Spinal cord (tissue), 10 donors: ENCODE measurements around the gene SMYD3. TPM values are rescaled to one million over a fixed set of nuclear protein-coding genes. Genes with fewer than 3 reads are reported as not detected.

Source experiments
- DNase-seq, 6 donors: peaks; one replicate each; pipeline versions ENCODE4 v3.0.0 to v3.0.0-alpha.2; 2013 to 2015; ENCODE audit warnings: low spot score in 6 of 6, low read depth in 4 of 6
- H3K27ac ChIP-seq: one replicate; pipeline ENCODE4 v1.5.1; 2013; ENCODE audit warnings: low read depth, low read length, control low read depth
- H3K27me3 ChIP-seq: one replicate; pipeline ENCODE4 v1.6.1; 2013; ENCODE audit warnings: low read length; ENCODE audit not compliant: control insufficient read depth, insufficient read depth
- H3K36me3 ChIP-seq: one replicate; pipeline ENCODE4 v1.6.1; 2013; ENCODE audit warnings: low read length; ENCODE audit not compliant: control insufficient read depth, insufficient read depth
- H3K4me1 ChIP-seq: one replicate; pipeline ENCODE4 v1.6.1; 2013; ENCODE audit warnings: low read length; ENCODE audit not compliant: control insufficient read depth, insufficient read depth
- H3K4me3 ChIP-seq: one replicate; pipeline ENCODE4 v1.5.1; 2013; ENCODE audit warnings: low read depth, low read length, control low read depth
- H3K9me3 ChIP-seq: one replicate; pipeline ENCODE4 v1.6.1; 2013; ENCODE audit warnings: low read length; ENCODE audit not compliant: control insufficient read depth, insufficient read depth
- WGBS: methylation state at CpG from one replicate; pipeline ENCODE4 v1.1.5; 2013; ENCODE audit warnings: missing lambda C conversion rate; ENCODE audit not compliant: insufficient coverage; 5-methylcytosine and 5-hydroxymethylcytosine counted together
- polyA plus RNA-seq, 2 donors: library from polyadenylated mRNA; unstranded; fragments of 120-200 nt; gene quantifications; one replicate each; pipeline ENCODE4 v1.2.1, GENCODE V29; 2013; ENCODE audit not compliant: insufficient read length in 2 of 2
- total RNA-seq, 2 donors: library from RNA; depleted of rRNA in 1 of 2; stranded (reverse); fragments of 120-200 nt in 1 of 2; fragments of >200 nt in 1 of 2; gene quantifications; one replicate each; pipeline versions ENCODE4 v1.2.3 to v1.2.4, GENCODE V29; 2013 to 2014
- donor health status: healthy.

SMYD3 gene
- total and polyA plus RNA-seq, 4 donors: 37.5 to 54.4 (median 49.4) TPM

DNA sequence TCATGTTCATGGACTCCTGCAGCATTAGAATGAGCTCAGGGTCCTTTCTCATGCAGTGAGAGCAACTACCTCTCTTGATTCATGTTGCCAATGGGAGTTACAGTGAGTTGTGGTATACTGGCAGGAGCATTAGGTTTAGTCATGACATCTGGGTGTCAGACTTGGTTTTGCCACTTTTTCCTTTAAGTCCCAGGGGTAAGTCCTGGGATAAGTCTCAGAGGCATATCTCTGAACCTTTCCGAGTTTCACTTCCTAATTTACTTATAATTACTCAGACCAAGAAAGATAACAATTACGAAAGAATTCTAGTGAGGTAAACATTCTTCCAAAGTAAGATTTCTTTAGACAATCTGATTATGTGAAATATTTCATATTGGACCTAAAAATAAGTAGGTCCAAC, 606.0 kb downstream of the SMYD3 start:
- no peaks in the 10 kb centered on the region for H3K9me3 ChIP-seq
- H3K4me1 ChIP-seq: no peaks in the 10 kb centered on the region
- DNase-seq: no peak
- H3K27ac ChIP-seq: no peak overlapping the region
- H3K27me3 ChIP-seq: no peaks in the 10 kb centered on the region
- H3K4me3 ChIP-seq: no peak overlapping the region
- H3K36me3 ChIP-seq: no peaks in the 10 kb centered on the region
- no CpG with 5 or more reads among the region's 2 CpGs for WGBS

DNA sequence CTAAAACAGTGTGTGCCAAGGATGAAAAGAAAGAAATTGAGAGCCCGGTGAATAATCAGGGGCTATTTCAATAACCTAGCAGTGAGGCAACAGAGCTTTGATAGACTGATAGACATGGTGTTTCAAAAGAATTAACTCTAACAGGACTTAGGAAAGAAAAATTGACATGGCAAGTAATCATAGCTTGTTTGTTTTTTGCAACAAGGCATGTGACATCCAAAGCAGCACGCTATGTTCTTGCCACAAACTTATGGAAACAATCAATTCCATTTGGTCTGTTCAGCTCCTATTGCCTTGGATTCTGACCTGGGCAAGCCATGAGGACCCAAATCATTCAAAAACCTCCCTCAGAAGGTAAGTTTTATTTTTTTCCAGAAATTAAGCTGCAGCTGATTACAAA, 608.5 kb downstream of the SMYD3 start:
- 100% methylated on average over 2 of the region's 2 CpGs for WGBS
- no peaks in the 10 kb centered on the region for H3K9me3 ChIP-seq
- DNase-seq: no peak
- no peaks in the 10 kb centered on the region for H3K4me1 ChIP-seq
- H3K27ac ChIP-seq: no peak overlapping the region
- no peak overlapping the region for H3K4me3 ChIP-seq
- H3K36me3 ChIP-seq: no peaks in the 10 kb centered on the region
- no peaks in the 10 kb centered on the region for H3K27me3 ChIP-seq

DNA sequence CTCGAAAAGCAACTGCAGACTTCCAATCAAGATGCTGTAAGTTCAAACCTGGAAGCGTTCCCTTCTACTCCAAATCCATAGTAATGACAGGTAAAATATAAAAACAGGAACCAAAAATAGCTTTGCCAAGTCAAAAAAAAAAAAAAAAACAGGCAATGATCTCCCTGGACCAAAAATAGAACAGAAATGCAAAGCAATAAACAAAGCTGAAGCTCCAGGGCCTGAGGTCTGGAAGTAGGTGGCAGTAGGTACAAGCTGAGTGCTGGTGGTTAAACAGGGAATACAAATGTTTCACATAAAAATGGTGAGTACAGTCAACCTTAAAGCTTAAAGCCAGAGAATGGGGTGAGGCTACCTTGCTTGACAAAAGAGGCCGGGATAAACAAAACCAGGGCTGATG, 610.8 kb downstream of the SMYD3 start:
- no peak for DNase-seq
- Histone ChIP-seq H3K4me1 (no peaks in the 10 kb centered on the region), H3K27ac (no peak overlapping the region), H3K9me3 (no peaks in the 10 kb centered on the region), H3K4me3 (no peak overlapping the region), H3K36me3 (no peaks in the 10 kb centered on the region), H3K27me3 (no peaks in the 10 kb centered on the region)
- WGBS: 100% methylated on average over 1 of the region's 3 CpGs

DNA sequence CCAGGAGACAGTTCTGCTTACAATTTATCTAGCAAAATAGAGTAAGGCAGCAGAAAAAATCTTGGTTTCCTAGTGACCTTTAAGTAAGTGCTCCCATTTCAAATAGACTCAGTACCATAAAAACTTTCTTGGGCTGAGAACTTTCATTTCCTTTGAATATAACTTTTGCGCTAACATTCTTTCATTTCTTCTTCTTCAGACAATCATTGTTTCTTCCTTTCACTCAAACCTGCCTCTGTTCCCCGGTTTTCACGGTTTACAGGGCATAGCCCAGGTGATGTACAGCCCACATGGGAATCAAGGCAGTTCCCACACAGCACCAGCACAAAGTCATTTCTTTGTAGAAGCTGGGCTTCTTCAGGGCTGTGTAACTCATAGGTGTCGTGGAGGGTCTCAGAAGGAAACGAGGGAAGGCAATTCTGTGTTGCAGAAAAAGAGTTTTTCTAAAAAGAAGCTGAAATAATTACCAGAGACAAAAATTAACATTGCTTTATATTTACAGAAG, 611.6 kb downstream of the SMYD3 start:
- no peak for DNase-seq
- WGBS: 73% methylated on average over 3 of the region's 5 CpGs
- Histone ChIP-seq H3K4me3 (no peak overlapping the region), H3K27me3 (no peaks in the 10 kb centered on the region), H3K4me1 (no peaks in the 10 kb centered on the region), H3K9me3 (no peaks in the 10 kb centered on the region), H3K36me3 (no peaks in the 10 kb centered on the region), H3K27ac (no peak overlapping the region)

DNA sequence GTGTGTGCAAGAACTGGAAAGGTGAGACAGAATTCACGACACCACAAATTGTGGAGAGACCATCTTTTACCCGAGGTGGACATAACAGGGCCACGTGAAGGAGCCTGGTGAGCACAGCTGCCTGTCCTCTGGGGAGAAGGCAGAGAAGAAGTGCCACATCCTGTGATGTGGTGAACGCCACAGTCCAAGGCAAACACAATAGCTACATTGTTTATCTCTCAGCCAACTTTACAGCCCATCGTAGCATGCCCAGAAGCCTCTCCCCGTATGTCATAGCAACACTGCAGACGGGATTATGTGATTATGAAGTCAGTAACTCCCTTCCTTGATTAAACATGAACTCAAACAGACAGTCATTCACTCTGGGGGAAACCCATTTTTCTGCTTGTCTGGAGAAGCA, 612.2 kb downstream of the SMYD3 start:
- DNase-seq: no peak
- Histone ChIP-seq H3K36me3 (no peaks in the 10 kb centered on the region), H3K27ac (no peak overlapping the region), H3K9me3 (peaks cover 1% of the 10 kb centered on the region), H3K27me3 (no peaks in the 10 kb centered on the region), H3K4me1 (no peaks in the 10 kb centered on the region), H3K4me3 (no peak overlapping the region)
- 74% methylated on average over 3 of the region's 7 CpGs for WGBS

DNA sequence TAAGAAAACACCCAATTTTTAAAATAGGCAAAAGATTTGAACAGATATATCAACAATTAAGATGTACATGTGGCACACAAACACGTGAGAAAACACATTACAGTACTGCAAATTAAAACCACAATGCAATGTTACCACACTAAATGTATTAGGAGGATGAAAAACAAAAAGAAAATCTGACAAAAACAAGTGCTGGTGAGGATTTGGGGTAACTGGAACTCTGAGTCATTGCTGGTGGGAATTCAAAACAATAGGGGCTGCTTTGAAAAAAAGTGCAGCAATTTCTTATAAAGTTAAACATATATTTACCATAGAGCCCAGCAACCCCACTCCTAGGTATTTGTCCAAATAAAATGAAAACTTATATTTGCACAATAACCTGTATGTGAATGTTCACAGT, 614.1 kb downstream of the SMYD3 start:
- H3K36me3 ChIP-seq: no peaks in the 10 kb centered on the region

DNA sequence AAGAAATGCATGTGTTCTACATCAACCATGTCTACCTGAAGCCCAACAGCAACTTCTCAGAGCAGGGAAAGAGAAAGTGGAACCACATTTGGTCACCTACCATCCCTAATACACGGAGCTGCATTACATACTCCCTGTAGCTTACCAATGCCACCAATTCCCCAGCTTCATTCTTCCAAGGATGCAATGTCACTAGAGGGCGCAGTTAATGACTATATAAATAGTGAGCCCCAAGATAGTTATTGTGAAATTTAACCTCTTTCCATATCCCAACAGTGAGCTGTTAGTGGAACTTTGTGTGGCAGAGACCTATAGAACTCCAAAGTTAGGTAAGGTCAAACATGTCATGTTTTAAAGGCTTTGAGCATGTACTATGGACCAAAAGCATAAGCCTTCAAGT, 618.3 kb downstream of the SMYD3 start:
- no peaks in the 10 kb centered on the region for H3K36me3 ChIP-seq
- no CpG with 5 or more reads among the region's 2 CpGs for WGBS
- no peak for DNase-seq
- H3K4me3 ChIP-seq: no peak overlapping the region
- H3K9me3 ChIP-seq: peaks cover 4% of the 10 kb centered on the region
- H3K27me3 ChIP-seq: no peaks in the 10 kb centered on the region
- no peak overlapping the region for H3K27ac ChIP-seq
- H3K4me1 ChIP-seq: no peaks in the 10 kb centered on the region

More for the DNA sequence above, 614.1 kb downstream of the SMYD3 start:
- H3K4me1 ChIP-seq: no peaks in the 10 kb centered on the region
- WGBS: no CpG with 5 or more reads among the region's 1 CpG
- peaks cover 4% of the 10 kb centered on the region for H3K9me3 ChIP-seq
- DNase-seq: no peak
- no peak overlapping the region for H3K27ac ChIP-seq
- no peaks in the 10 kb centered on the region for H3K27me3 ChIP-seq
- no peak overlapping the region for H3K4me3 ChIP-seq

DNA sequence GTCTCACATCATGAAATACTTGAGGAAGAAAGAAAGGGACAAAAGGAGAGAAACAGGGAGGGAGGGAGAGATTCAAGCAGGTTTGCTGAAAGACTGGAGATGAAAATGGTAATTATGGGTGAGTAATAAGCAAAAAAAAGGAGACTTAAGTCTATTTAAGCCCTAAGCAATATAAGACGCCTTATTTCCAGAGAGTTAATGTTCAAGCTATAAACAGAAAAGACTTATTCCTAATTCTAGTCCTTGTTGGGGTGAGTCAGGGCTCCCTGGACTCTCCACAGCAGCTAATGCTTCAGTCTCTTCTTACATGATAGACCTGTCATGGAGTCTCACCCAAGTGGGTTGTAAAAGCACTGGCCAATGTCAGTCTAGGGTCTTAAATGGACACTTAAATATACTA, 619.2 kb downstream of the SMYD3 start:
- H3K27me3 ChIP-seq: no peaks in the 10 kb centered on the region
- WGBS: no CpG with 5 or more reads among the region's 1 CpG
- DNase-seq: no peak
- H3K9me3 ChIP-seq: peaks cover 4% of the 10 kb centered on the region
- H3K36me3 ChIP-seq: no peaks in the 10 kb centered on the region
- no peak overlapping the region for H3K27ac ChIP-seq
- H3K4me3 ChIP-seq: no peak overlapping the region
- H3K4me1 ChIP-seq: no peaks in the 10 kb centered on the region

DNA sequence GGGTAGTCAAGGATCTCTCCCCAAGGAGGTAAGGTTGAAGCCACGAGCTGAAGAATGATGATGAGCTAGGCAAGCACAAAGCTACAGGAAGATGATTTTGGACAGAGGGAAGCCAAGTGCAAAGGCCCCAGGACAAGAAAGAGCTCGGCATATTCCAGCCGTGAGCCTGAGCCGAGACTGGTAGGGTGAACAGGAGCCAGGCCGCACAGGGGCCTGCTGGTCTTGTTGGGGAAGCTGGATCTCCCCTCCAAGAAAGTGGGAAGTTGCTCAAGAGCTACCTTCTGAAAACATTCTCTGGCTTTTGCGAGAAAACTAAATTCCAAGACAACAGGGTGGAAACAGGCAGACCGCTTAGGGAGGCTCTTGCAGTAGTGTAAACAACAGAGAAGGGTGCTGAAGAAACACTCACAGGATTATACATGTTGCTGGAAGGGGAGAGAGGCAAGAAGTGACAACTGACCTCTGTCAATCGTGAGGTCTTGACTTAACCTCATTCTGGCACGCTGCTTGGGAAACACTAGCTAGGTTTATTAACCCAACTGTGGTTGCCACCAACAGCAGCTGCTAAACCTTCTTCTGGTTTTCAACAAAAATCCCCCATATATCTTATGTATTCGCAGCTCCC, 625.2 kb downstream of the SMYD3 start:
- peaks cover 6% of the 10 kb centered on the region for H3K4me1 ChIP-seq
- no peaks in the 10 kb centered on the region for H3K27me3 ChIP-seq
- no peaks in the 10 kb centered on the region for H3K9me3 ChIP-seq
- 91% methylated on average over 7 of the region's 10 CpGs for WGBS
- H3K27ac ChIP-seq: no peak overlapping the region
- no peaks in the 10 kb centered on the region for H3K36me3 ChIP-seq
- no peak overlapping the region for H3K4me3 ChIP-seq
- no peak for DNase-seq

DNA sequence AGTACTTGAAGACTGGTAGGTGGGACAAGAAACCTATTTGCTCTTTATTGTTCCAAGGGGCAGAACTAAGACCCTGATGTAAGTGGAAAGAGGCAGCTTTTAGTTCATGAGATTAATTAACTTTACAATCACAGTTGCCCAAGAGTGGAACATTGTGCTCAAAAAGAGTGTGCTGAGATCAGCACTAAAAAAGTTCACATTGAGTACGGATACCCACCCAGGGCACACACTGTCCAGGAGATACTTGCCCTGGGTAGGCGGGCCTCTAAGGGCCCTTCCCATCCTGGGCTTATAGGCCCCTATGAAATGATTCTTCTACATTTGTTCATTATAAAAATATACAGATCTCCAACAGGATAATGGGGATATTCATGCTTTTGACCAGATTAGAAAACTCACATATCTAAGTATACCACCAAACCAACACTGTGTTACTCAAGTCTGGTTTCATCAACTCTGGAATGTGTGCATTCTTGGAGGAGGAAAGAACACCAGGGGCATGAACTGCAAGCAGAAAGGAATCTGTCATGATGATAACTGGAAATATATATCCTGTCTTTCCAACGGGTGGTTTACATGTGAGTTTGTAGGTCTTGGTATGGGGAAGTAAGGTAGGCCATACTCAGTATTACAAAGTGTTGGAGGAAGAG, 626.2 kb downstream of the SMYD3 start:
- DNase-seq: no peak
- WGBS: no CpG with 5 or more reads among the region's 3 CpGs
- Histone ChIP-seq H3K36me3 (no peaks in the 10 kb centered on the region), H3K9me3 (no peaks in the 10 kb centered on the region), H3K27ac (no peak overlapping the region), H3K4me1 (peaks cover 6% of the 10 kb centered on the region), H3K27me3 (no peaks in the 10 kb centered on the region), H3K4me3 (no peak overlapping the region)
